GM23338 (cell line): ENCODE measurements around the gene SUGCT. TPM values are rescaled to one million over a fixed set of nuclear protein-coding genes. Genes with fewer than 3 reads are reported as not detected.

Source experiments
- ATAC-seq: fragments of 200-7000 bp; cut with Tn5 transposase; 3 replicates; pipeline ENCODE4 v1.9.1; 2020
- DNase-seq: peaks from one replicate; pipeline ENCODE4 v3.0.0-alpha.2; 2015; ENCODE audit warnings: low spot score
- H2AFZ ChIP-seq: fragments of 200-600 bp; sonication (generic); 2 replicates; pipeline ENCODE4 v1.8.0; 2016; ENCODE audit warnings: antibody characterized with exemption, mild to moderate bottlenecking, moderate library complexity
- H3F3A ChIP-seq: fragments of 200-600 bp; sonication (generic); replicated peaks from 2 replicates; pipeline ENCODE4 v1.8.0; 2017; ENCODE audit warnings: antibody characterized with exemption, mixed run types, low read depth
- H3K27ac ChIP-seq: fragments of 200-600 bp; sonication (generic); 2 replicates; pipeline ENCODE4 v1.6.1; 2016; ENCODE audit warnings: low read depth
- H3K27me3 ChIP-seq: fragments of 200-600 bp; sonication (generic); 2 replicates; pipeline ENCODE4 v1.8.0; 2016; ENCODE audit warnings: mild to moderate bottlenecking, mixed run types, moderate library complexity; ENCODE audit not compliant: insufficient read depth
- H3K36me3 ChIP-seq: fragments of 200-600 bp; sonication (generic); 2 replicates; pipeline ENCODE4 v1.8.0; 2016; ENCODE audit warnings: mild to moderate bottlenecking; ENCODE audit not compliant: insufficient read depth
- H3K4me1 ChIP-seq: fragments of 200-600 bp; sonication (generic); 2 replicates; pipeline ENCODE4 v1.8.0; 2016; ENCODE audit warnings: mild to moderate bottlenecking, moderate library complexity; ENCODE audit not compliant: insufficient read depth
- H3K4me2 ChIP-seq: fragments of 200-600 bp; sonication (generic); 2 replicates; pipeline ENCODE4 v1.7.1; 2017; ENCODE audit warnings: mixed run types
- H3K4me3 ChIP-seq: fragments of 200-600 bp; sonication (generic); 2 replicates; pipeline ENCODE4 v1.6.1; 2016; ENCODE audit warnings: mixed run types
- H3K79me2 ChIP-seq: fragments of 200-600 bp; sonication (generic); replicated peaks from 2 replicates; pipeline ENCODE4 v1.8.0; 2017; ENCODE audit warnings: mild to moderate bottlenecking; ENCODE audit not compliant: insufficient read depth
- H3K9me2 ChIP-seq: fragments of 200-600 bp; sonication (generic); 2 replicates; pipeline ENCODE4 v1.8.0; 2017; ENCODE audit not compliant: insufficient read depth
- H4K20me1 ChIP-seq: fragments of 200-600 bp; sonication (generic); replicated peaks from 2 replicates; pipeline ENCODE4 v1.8.0; 2017; ENCODE audit warnings: mild to moderate bottlenecking; ENCODE audit not compliant: insufficient read depth
- H3K27ac Mint-ChIP-seq: 2 replicates; pipeline ENCODE4 v1.8.0; 2020; ENCODE audit warnings: inconsistent platforms, mild to moderate bottlenecking, moderate library complexity, mixed read lengths
- H3K27me3 Mint-ChIP-seq: 3 replicates; pipeline ENCODE4 v1.8.0; 2022; ENCODE audit warnings: low read depth, mild to moderate bottlenecking, moderate library complexity, mixed read lengths, inconsistent platforms; ENCODE audit not compliant: insufficient read depth, poor library complexity
- H3K36me3 Mint-ChIP-seq: 3 replicates; pipeline ENCODE4 v1.8.0; 2021; ENCODE audit warnings: low read depth, mild to moderate bottlenecking, inconsistent platforms, moderate library complexity, mixed read lengths
- H3K4me1 Mint-ChIP-seq: 3 replicates; pipeline ENCODE4 v1.8.0; 2020; ENCODE audit warnings: mild to moderate bottlenecking, inconsistent platforms, mixed read lengths
- H3K4me3 Mint-ChIP-seq: 3 replicates; pipeline ENCODE4 v1.8.0; 2021; ENCODE audit warnings: moderate library complexity, mild to moderate bottlenecking, inconsistent platforms, mixed read lengths
- H3K9me3 Mint-ChIP-seq: 3 replicates; pipeline ENCODE4 v1.8.0; 2020; ENCODE audit warnings: moderate library complexity, mild to moderate bottlenecking, inconsistent platforms, mixed read lengths
- CREB1 ChIP-seq: fragments of 250-450 bp; sonication (Bioruptor Pico); IDR thresholded peaks from 2 replicates; pipeline ENCODE4 v1.5.0; 2020; ENCODE audit warnings: low read depth, mild to moderate bottlenecking, moderate library complexity
- EZH2phosphoT487 ChIP-seq: fragments of 200-600 bp; sonication (generic); IDR thresholded peaks from one replicate; pipeline ENCODE4 v1.8.1; 2018; ENCODE audit warnings: antibody characterized with exemption; ENCODE audit not compliant: unreplicated experiment
- JUNB ChIP-seq: IDR thresholded peaks from one replicate; pipeline ENCODE4 v1.6.1; 2016; ENCODE audit warnings: antibody characterized with exemption; ENCODE audit not compliant: unreplicated experiment
- POLR2AphosphoS5 ChIP-seq: IDR thresholded peaks from 2 replicates; pipeline ENCODE4 v1.6.1; 2016; ENCODE audit warnings: antibody characterized with exemption, low read depth
- STAT1 ChIP-seq: IDR thresholded peaks from one replicate; pipeline ENCODE4 v1.6.1; 2016; ENCODE audit warnings: antibody characterized with exemption; ENCODE audit not compliant: unreplicated experiment
- ZNF114 ChIP-seq: fragments of 250-450 bp; sonication (Bioruptor Pico); IDR thresholded peaks from 2 replicates; pipeline ENCODE4 v1.5.0; 2020; ENCODE audit warnings: mild to moderate bottlenecking, moderate library complexity
- ZNF331 ChIP-seq: fragments of 250-450 bp; sonication (Bioruptor Pico); IDR thresholded peaks from 2 replicates; pipeline ENCODE4 v1.5.0; 2020; ENCODE audit warnings: low read depth, mild to moderate bottlenecking, moderate library complexity
- polyA plus RNA-seq: library from polyadenylated mRNA; unstranded; fragments of >200 nt; fragmentation: Nextera tagmentation; extraction: Ambion mirVana; gene quantifications from 2 replicates; pipeline ENCODE4 v1.2.1, GENCODE V29; 2016
- total RNA-seq: library from RNA; depleted of rRNA; stranded (reverse); fragments of >200 nt; shearing (Covaris generic); gene quantifications from 2 replicates; pipeline ENCODE4 v1.2.3, GENCODE V29; 2014
- TF ChIP-seq, protein P1 (sequence below): fragments of 250-450 bp; sonication (Bioruptor Pico); IDR thresholded peaks from 2 replicates; pipeline ENCODE4 v1.5.0; 2020; ENCODE audit warnings: mild to moderate bottlenecking, moderate library complexity
- TF ChIP-seq, protein P2 (sequence below): IDR thresholded peaks from 2 replicates; pipeline ENCODE4 v1.6.1; 2016; ENCODE audit warnings: antibody characterized with exemption
- TF ChIP-seq, protein P3 (sequence below): IDR thresholded peaks from one replicate; pipeline ENCODE4 v1.6.1; 2018; ENCODE audit warnings: antibody characterized with exemption; ENCODE audit not compliant: unreplicated experiment

The SUGCT gene
- total and polyA plus RNA-seq, 2 experiments from 2014 or later, result 4.2 to 5.6 TPM

DNA sequence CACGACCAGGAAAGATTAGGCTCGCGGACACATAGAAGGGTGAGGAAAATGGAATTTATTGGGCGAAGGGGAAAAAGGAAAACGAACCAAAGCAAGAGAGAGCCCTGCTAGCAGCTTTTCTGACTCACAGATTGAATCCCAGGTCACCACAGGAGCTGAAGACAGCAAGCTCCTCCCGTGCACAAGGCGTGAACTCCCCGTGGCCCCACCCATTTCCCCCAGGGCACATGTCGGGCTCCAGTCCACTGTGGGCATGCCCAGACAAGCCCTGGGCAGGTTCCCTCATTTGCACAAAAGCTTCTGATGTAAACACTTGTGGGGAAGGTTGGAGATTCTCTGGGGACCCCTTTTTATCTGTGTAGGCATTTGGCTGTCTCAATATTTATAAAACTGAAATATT lies 582.4 kb downstream of the SUGCT start:
- Histone ChIP-seq H3K36me3 (no peaks in the 10 kb centered on the region), H3K27me3 (no peaks in the 10 kb centered on the region), H3K9me2 (no peaks in the 10 kb centered on the region), H2AFZ (no peak overlapping the region), H3K4me2 (peak overlapping the region; percentile 39; the same call in 1 of the 2 replicates), H3F3A (no peaks in the 10 kb centered on the region), H3K27ac (peak overlapping the region; percentile 35; the same call in 1 of the 2 replicates), H4K20me1 (no peaks in the 10 kb centered on the region), H3K4me1 (peaks cover 17% of the 10 kb centered on the region), H3K79me2 (no peaks in the 10 kb centered on the region), H3K4me3 (no peak overlapping the region)
- peak; percentile 52 for TF ChIP-seq POLR2AphosphoS5
- no peak for TF ChIP-seq ZNF114
- peak; percentile 76 for DNase-seq
- Mint-ChIP-seq H3K4me3 (no peak overlapping the region), H3K36me3 (no peaks in the 10 kb centered on the region), H3K27me3 (peaks cover 2% of the 10 kb centered on the region), H3K9me3 (no peaks in the 10 kb centered on the region), H3K27ac (peak overlapping the region; percentile 88), H3K4me1 (peaks cover 27% of the 10 kb centered on the region)
- ATAC-seq, result peak; percentile 99

DNA sequence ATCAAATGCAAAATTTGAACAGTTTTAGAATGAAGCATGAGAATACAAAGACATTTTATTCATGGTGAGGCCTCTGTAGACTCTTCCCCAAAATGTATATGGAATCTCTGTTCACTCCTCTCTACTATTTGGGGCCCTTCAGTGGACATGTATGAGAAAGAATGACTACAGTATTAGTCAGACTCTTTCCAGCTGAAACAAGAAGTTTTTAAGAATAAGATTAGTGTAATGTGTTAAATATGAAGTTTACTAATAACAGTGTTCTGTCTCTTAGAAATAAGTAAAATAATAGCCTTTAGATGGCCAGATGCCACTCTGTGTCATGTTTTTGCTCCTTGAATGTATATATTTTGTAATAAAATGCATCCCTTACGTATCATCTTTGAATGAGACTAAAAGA lies 585.6 kb downstream of the SUGCT start:
- Mint-ChIP-seq H3K4me1 (peaks cover 24% of the 10 kb centered on the region), H3K27ac (no peak overlapping the region), H3K9me3 (no peaks in the 10 kb centered on the region), H3K4me3 (no peak overlapping the region), H3K36me3 (no peaks in the 10 kb centered on the region), H3K27me3 (peaks cover 2% of the 10 kb centered on the region)
- Histone ChIP-seq H3K4me3 (no peak overlapping the region), H2AFZ (no peak overlapping the region), H3K4me1 (peaks cover 15% of the 10 kb centered on the region), H3K79me2 (no peaks in the 10 kb centered on the region), H3K27me3 (no peaks in the 10 kb centered on the region), H3F3A (no peaks in the 10 kb centered on the region), H4K20me1 (no peaks in the 10 kb centered on the region), H3K4me2 (no peak overlapping the region), H3K9me2 (no peaks in the 10 kb centered on the region), H3K27ac (no peak overlapping the region), H3K36me3 (no peaks in the 10 kb centered on the region)
- DNase-seq (no peak), ATAC-seq (no peak)
- no peak for TF ChIP-seq ZNF114
- TF ChIP-seq POLR2AphosphoS5, result no peak
- no peak for TF ChIP-seq JUNB
- TF ChIP-seq EZH2phosphoT487, result no peak
- TF ChIP-seq, protein P1, sequence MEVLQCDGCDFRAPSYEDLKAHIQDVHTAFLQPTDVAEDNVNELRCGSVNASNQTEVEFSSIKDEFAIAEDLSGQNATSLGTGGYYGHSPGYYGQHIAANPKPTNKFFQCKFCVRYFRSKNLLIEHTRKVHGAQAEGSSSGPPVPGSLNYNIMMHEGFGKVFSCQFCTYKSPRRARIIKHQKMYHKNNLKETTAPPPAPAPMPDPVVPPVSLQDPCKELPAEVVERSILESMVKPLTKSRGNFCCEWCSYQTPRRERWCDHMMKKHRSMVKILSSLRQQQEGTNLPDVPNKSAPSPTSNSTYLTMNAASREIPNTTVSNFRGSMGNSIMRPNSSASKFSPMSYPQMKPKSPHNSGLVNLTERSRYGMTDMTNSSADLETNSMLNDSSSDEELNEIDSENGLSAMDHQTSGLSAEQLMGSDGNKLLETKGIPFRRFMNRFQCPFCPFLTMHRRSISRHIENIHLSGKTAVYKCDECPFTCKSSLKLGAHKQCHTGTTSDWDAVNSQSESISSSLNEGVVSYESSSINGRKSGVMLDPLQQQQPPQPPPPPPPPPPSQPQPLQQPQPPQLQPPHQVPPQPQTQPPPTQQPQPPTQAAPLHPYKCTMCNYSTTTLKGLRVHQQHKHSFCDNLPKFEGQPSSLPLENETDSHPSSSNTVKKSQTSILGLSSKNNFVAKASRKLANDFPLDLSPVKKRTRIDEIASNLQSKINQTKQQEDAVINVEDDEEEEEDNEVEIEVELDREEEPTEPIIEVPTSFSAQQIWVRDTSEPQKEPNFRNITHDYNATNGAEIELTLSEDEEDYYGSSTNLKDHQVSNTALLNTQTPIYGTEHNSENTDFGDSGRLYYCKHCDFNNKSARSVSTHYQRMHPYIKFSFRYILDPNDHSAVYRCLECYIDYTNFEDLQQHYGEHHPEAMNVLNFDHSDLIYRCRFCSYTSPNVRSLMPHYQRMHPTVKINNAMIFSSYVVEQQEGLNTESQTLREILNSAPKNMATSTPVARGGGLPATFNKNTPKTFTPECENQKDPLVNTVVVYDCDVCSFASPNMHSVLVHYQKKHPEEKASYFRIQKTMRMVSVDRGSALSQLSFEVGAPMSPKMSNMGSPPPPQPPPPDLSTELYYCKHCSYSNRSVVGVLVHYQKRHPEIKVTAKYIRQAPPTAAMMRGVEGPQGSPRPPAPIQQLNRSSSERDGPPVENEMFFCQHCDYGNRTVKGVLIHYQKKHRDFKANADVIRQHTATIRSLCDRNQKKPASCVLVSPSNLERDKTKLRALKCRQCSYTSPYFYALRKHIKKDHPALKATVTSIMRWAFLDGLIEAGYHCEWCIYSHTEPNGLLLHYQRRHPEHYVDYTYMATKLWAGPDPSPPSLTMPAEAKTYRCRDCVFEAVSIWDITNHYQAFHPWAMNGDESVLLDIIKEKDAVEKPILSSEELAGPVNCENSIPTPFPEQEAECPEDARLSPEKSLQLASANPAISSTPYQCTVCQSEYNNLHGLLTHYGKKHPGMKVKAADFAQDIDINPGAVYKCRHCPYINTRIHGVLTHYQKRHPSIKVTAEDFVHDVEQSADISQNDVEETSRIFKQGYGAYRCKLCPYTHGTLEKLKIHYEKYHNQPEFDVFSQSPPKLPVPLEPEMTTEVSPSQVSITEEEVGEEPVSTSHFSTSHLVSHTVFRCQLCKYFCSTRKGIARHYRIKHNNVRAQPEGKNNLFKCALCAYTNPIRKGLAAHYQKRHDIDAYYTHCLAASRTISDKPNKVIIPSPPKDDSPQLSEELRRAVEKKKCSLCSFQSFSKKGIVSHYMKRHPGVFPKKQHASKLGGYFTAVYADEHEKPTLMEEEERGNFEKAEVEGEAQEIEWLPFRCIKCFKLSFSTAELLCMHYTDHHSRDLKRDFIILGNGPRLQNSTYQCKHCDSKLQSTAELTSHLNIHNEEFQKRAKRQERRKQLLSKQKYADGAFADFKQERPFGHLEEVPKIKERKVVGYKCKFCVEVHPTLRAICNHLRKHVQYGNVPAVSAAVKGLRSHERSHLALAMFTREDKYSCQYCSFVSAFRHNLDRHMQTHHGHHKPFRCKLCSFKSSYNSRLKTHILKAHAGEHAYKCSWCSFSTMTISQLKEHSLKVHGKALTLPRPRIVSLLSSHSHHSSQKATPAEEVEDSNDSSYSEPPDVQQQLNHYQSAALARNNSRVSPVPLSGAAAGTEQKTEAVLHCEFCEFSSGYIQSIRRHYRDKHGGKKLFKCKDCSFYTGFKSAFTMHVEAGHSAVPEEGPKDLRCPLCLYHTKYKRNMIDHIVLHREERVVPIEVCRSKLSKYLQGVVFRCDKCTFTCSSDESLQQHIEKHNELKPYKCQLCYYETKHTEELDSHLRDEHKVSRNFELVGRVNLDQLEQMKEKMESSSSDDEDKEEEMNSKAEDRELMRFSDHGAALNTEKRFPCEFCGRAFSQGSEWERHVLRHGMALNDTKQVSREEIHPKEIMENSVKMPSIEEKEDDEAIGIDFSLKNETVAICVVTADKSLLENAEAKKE (CRISPR knock-in tag), result no peak
- TF ChIP-seq STAT1, result no peak
- no peak for TF ChIP-seq CREB1 (CRISPR knock-in tag)
- TF ChIP-seq, protein P2, sequence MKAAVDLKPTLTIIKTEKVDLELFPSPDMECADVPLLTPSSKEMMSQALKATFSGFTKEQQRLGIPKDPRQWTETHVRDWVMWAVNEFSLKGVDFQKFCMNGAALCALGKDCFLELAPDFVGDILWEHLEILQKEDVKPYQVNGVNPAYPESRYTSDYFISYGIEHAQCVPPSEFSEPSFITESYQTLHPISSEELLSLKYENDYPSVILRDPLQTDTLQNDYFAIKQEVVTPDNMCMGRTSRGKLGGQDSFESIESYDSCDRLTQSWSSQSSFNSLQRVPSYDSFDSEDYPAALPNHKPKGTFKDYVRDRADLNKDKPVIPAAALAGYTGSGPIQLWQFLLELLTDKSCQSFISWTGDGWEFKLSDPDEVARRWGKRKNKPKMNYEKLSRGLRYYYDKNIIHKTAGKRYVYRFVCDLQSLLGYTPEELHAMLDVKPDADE, result no peak
- TF ChIP-seq, protein P3, sequence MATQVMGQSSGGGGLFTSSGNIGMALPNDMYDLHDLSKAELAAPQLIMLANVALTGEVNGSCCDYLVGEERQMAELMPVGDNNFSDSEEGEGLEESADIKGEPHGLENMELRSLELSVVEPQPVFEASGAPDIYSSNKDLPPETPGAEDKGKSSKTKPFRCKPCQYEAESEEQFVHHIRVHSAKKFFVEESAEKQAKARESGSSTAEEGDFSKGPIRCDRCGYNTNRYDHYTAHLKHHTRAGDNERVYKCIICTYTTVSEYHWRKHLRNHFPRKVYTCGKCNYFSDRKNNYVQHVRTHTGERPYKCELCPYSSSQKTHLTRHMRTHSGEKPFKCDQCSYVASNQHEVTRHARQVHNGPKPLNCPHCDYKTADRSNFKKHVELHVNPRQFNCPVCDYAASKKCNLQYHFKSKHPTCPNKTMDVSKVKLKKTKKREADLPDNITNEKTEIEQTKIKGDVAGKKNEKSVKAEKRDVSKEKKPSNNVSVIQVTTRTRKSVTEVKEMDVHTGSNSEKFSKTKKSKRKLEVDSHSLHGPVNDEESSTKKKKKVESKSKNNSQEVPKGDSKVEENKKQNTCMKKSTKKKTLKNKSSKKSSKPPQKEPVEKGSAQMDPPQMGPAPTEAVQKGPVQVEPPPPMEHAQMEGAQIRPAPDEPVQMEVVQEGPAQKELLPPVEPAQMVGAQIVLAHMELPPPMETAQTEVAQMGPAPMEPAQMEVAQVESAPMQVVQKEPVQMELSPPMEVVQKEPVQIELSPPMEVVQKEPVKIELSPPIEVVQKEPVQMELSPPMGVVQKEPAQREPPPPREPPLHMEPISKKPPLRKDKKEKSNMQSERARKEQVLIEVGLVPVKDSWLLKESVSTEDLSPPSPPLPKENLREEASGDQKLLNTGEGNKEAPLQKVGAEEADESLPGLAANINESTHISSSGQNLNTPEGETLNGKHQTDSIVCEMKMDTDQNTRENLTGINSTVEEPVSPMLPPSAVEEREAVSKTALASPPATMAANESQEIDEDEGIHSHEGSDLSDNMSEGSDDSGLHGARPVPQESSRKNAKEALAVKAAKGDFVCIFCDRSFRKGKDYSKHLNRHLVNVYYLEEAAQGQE, result no peak
- no peak for TF ChIP-seq ZNF331 (CRISPR knock-in tag)
